DMS 273 (cell line): Measurements from ENCODE around the gene LCN1.

ENCODE experiments used
- DNase-seq: peaks from one replicate; lab custom pipeline; 2025; ENCODE audit not compliant: unreplicated experiment; lab: John Stamatoyannopoulos, UW

The LCN1 gene

DNA sequence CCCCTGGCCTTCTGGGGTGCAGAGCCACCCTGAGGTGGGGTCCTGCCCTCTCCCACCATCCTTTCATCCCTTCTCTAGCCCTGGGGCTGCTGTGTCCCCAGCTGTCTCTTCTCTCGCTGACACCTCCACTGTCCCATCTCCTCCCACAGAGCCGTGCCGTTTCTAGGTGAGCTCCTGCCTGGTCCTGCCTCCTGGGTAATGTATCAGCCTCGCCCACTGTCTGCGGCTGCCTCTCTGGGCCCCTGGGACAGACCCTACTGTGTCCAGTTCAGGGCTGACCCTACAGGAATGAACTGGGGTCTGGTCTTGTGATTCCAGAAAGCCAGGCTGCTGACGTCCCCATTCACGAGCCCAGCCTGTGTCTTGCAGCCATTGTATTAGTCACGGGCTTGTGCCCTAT is 44.4 kb downstream of the LCN1 start:
- no peak for DNase-seq

DNA sequence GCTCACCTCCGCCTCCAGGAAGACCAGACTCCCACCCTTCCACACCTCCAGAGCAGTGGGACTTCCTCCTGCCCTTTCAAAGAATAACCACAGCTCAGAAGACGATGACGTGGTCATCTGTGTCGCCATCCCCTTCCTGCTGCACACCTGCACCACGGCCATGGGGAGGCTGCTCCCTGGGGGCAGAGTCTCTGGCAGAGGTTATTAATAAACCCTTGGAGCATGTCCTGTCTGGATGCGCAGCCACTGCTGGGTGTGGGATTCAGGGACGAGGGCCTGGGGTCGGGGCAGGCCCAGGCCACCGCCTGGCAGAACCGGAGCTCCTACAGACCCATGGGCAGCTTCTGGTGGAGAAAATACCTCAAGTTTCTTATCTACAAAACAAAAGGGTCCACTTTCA is 45.3 kb downstream of the LCN1 start:
- no peak for DNase-seq

DNA sequence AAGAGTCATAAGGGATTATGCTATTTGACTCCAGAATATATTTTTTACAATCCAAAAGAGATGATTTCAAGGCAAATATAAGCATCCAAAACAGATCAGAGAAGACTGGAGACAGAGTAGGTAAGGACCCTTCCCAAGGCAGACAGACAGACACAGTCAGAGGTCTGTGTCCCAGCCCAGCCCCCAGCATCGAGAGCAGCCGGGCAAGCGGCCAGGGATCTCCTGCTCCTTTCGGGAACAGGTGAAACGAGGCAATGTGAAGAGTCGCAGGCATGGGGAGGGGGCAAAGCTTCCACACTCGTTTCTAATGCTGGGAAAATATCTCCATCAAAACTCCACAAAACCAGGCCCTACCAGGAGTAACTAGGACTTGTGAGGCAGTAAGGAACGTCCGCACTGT is 46.1 kb downstream of the LCN1 start:
- DNase-seq, result no peak

DNA sequence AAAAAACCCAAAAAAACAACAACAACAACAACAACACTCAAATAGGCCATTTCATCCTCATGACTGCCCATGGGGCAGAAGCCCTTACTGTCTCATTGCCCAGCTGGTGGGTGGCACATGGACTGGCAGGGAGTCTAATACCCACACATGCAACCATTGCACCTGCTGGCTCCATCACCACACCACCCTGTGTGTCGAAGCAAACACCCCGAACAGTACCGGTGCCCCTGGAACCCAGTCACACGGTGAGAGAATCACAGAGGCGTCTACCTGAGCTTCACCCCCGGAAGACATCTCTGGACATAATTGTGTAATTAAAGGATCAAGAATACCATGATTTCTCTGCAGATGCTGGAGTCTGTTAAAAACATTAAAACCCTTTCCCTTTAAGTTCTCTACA is 46.8 kb downstream of the LCN1 start:
- no peak for DNase-seq

DNA sequence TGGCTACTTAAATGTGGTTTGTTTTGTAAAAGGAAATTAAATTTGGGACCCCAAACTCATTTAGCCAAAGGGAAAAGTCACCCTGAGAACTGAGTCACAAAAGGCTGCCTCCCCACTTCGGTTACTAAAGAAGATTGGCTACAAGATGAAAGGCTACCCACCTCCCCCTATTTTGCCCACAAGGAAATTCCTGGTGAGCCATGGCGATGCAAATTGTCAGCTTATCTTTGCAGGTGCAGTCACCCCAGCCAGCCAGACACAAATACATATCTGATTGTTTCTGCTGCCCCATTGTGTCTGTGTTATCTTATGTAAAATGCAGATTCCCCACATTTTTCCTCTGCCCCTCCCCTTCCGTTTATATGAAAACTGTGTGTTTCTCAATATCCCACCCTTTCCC is 49.2 kb downstream of the LCN1 start:
- DNase-seq, result no peak

DNA sequence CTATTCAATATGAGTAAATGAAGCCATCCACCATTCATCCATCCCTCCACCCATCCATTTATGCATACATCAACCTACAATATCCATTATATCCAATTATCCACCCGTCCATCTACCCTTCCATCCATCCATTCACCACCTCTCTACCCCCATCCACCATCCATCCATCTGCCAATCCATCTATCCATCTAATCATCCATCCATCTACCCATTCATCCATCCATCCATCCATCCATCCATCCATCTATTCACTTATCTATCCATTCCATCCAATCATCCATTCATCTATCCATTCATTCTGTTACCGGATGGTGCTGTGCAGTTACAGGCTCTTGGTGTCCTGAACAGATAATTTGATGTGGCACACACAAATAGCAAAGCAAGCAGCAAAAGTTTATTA is 51.0 kb downstream of the LCN1 start:
- DNase-seq, result no peak

DNA sequence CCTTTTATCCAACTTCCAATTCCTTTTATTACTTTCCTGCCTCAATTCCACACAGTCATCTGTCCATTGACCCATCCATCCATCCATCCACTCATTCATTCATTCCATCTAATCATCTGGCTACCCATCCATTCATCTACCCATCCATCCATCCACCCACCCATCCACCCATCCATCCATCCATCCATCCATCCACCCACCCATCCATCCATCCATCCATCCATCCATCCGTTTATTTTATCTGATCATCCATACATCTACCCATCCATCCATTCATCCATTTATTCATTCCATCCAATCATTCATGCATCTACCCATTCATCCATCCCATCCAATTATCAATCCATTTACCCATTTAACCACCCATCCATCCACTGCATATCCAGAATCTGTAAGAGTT is 51.9 kb downstream of the LCN1 start:
- DNase-seq, result no peak

DNA sequence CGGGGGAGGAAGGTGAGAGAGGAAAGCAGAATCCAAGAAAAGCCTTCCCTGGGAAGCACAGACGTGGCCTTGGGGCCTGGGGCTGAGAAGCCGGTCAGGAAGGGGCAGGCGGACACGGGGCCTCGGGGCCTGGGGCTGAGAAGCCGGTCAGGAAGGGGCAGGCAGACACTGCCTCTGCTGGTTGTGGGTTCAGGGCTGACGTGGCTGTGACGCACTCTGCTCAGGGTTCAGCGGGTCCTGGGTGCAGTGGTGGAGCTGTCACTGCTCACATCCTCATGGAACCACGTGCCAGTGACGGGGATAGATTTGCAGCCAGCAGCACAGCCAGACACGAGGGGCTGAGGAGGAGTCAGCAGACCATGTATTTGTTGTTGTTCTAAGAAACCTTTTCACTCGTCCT is 53.1 kb downstream of the LCN1 start:
- DNase-seq, result no peak

DNA sequence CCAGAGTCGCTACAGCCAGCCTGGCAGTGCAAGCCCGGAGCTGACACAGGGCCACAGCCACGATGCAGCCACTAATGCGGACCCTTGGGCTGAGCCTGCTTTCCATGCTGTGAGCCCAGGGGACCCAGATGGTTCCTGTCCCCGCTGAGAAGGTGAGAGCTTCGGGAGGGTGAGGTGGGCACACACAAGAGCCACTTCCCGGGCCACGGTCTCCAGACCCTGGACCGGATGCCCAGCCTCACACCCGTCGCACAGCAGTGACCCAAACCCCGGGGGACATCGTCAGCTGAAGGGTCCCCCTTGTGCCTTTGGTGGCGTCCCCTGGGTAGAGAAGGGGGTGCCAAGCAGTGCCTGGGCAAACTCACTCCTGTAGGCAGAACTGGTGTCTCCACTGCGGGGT is 53.7 kb downstream of the LCN1 start:
- DNase-seq, result no peak
